ENCODE results near the gene A1BG. TPM values are rescaled to one million over a fixed set of nuclear protein-coding genes. Genes with fewer than 3 reads are reported as not detected.
A peak's percentile ranks its signal among the peaks of the same experiment; 100 is the strongest.

Gene A1BG
- total and polyA plus RNA-seq, 2 of the 13 experiments (the other 11 are each of a cell fraction or from before 2014, with no cell fraction given) = 14.7 to 41.4 TPM

GRCh38 chr19:58305065-58305931 is 48.0 kb downstream of the A1BG start, which contains the start of gene ERVK3-1 (continued):
- peak; percentile 84 for TF ChIP-seq SNAPC2 (CRISPR knock-in tag; IDR thresholded peaks at IDR 0.05)
- no peak for TF ChIP-seq ZNF10 (CRISPR knock-in tag; IDR thresholded peaks at IDR 0.05; ENCODE audit: borderline replicate concordance, low read depth)
- no peak for TF ChIP-seq ZBTB39 (CRISPR knock-in tag; IDR thresholded peaks at IDR 0.05)
- TF ChIP-seq ZNF75D (CRISPR knock-in tag; IDR thresholded peaks at IDR 0.05; ENCODE audit: borderline replicate concordance) = no peak
- TF ChIP-seq ZNF256 (CRISPR knock-in tag; conservative IDR thresholded peaks at IDR 0.05) = no peak
- no peak for TF ChIP-seq SETDB1 (CRISPR knock-in tag; IDR thresholded peaks at IDR 0.05; ENCODE audit: borderline replicate concordance)
- TF ChIP-seq E2F5 (CRISPR knock-in tag; conservative IDR thresholded peaks at IDR 0.05) = no peak
- TF ChIP-seq ADNP (CRISPR knock-in tag; IDR thresholded peaks at IDR 0.05) = no peak
- TF ChIP-seq SNAPC5 (CRISPR knock-in tag; IDR thresholded peaks at IDR 0.05; ENCODE audit: borderline replicate concordance) = no peak
- TF ChIP-seq HOXD1 (CRISPR knock-in tag; IDR thresholded peaks at IDR 0.05) = no peak
- no peak for TF ChIP-seq MED8 (CRISPR knock-in tag; IDR thresholded peaks at IDR 0.05; ENCODE audit: insufficient replicate concordance)
- TF ChIP-seq HMGXB4 (CRISPR knock-in tag; IDR thresholded peaks at IDR 0.05; ENCODE audit: borderline replicate concordance in 1 of 2, low read depth in 1 of 2) = peak; percentile 48 to 55; a peak in 3 of 4 replicates
- TF ChIP-seq ZNF318 (CRISPR knock-in tag; IDR thresholded peaks at IDR 0.05) = no peak
- no peak for TF ChIP-seq ZNF674 (CRISPR knock-in tag; IDR thresholded peaks at IDR 0.05; ENCODE audit: low read depth)
- no peak for TF ChIP-seq IKZF1 (IDR thresholded peaks at IDR 0.05)
